Esophagus muscularis mucosa (tissue), 4 donors: ENCODE measurements around the gene WAS. TPM values are rescaled to one million over a fixed set of nuclear protein-coding genes. Genes with fewer than 3 reads are reported as not detected.
"Not testable (repeated sequence)": the region's sequence is repeated elsewhere in the genome, so short reads cannot be mapped to it uniquely, and the experiment has no call there.

Experiments used
- DNase-seq: peaks from one replicate; pipeline ENCODE4 v3.0.0-alpha.2; 2017; ENCODE audit errors: extremely low spot score
- H3K27ac ChIP-seq, 4 donors: fragments of 200-600 bp; sonication (generic); replicated peaks in 1 of 4; 1 replicate in 3 of 4; 2 replicates in 1 of 4; pipeline ENCODE4 v1.5.1; 2016 to 2019; ENCODE audit warnings: mild to moderate bottlenecking in 1 of 4
- H3K27me3 ChIP-seq, 4 donors: fragments of 200-600 bp; sonication (generic); one replicate each; pipeline versions ENCODE4 v1.5.1 to v1.6.0; 2016 to 2019
- H3K36me3 ChIP-seq, 4 donors: fragments of 200-600 bp; sonication (generic); one replicate each; pipeline ENCODE4 v1.5.1; 2016 to 2019
- H3K4me1 ChIP-seq, 4 donors: fragments of 200-600 bp; sonication (generic); one replicate each; pipeline ENCODE4 v1.5.1; 2016 to 2019
- H3K4me3 ChIP-seq, 4 donors: fragments of 200-600 bp; sonication (generic); 1 replicate in 2 of 4; 2 replicates in 2 of 4; pipeline ENCODE4 v1.5.1; 2016 to 2019; ENCODE audit warnings: mild to moderate bottlenecking in 4 of 4, moderate library complexity in 1 of 4
- H3K9me3 ChIP-seq, 4 donors: fragments of 200-600 bp; sonication (generic); 1 replicate in 3 of 4; 2 replicates in 1 of 4; pipeline ENCODE4 v1.5.1; 2016 to 2019
- CTCF ChIP-seq, 3 experiments: fragments of 200-600 bp in 2 of 3; fragments of 450-650 bp in 1 of 3; sonication (generic) in 2 of 3; IDR thresholded peaks; one replicate each; pipeline ENCODE4 v1.5.1; 2017 to 2019; ENCODE audit warnings: antibody characterized with exemption in 3 of 3, mild to moderate bottlenecking in 2 of 3, moderate library complexity in 1 of 3
- EP300 ChIP-seq: sonication (generic); formaldehyde crosslinking; IDR thresholded peaks from one replicate; pipeline ENCODE4 v1.6.1; 2017; ENCODE audit warnings: antibody characterized with exemption
- POLR2A ChIP-seq: fragments of 450-650 bp; IDR thresholded peaks from one replicate; pipeline ENCODE4 v1.6.1; 2017; ENCODE audit warnings: antibody characterized with exemption, moderate library complexity, mild to moderate bottlenecking, low read depth
- POLR2AphosphoS5 ChIP-seq, 2 donors: sonication (generic); formaldehyde crosslinking; IDR thresholded peaks; one replicate each; pipeline ENCODE4 v1.6.1; 2017; ENCODE audit warnings: antibody characterized with exemption in 2 of 2
- WGBS: methylation state at CpG from one replicate; pipeline ENCODE4 v1.1.5; 2018; 5-methylcytosine and 5-hydroxymethylcytosine counted together
- intact Hi-C: fragments of 100-400 bp; cut with DNase I; formaldehyde crosslinking; loops from one replicate; pipeline ENCODE4 v1.15.1; 2023
- total RNA-seq, 4 donors: library from RNA; depleted of rRNA; stranded (reverse); fragments of >200 nt; gene quantifications; one replicate each; pipeline versions ENCODE4 v1.1.0 to v1.2.1, GENCODE V29; 2016

WAS gene
- total RNA-seq, 4 donors from 2014 or later: 3.2 to 9.9 (median 7.5) TPM

DNA sequence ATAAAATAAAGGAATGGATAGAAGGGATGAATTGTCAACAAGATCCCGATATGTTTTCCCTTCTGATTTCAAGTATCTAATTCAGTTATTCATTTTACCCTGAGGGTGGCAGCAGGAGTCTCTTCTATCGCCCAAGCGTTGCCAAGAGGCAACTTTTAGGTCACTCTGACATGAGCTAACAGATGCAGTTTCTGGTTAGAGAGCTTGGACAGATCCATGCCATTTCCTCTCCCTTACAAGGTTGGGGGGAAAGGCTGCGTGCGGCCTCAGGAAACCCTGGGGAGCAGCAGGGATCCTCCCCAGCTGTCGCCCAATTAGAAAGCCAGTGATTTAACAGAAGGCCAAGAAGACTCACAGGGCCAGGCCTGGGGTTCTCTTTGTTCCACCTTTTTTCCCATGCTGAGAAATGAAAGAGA lies 35.3 kb upstream of the WAS start:
- H3K9me3 ChIP-seq: no peaks in the 10 kb centered on the region
- no peaks in the 10 kb centered on the region for H3K27me3 ChIP-seq
- peak overlapping the region in 3 of 4 donors; percentile 20 to 68 (median 31) for H3K27ac ChIP-seq
- TF ChIP-seq POLR2A: no peak
- peak; percentile 33 to 47 (median 42) for TF ChIP-seq CTCF (IDR thresholded peaks at IDR 0.05)
- peak; percentile 18 to 20 for TF ChIP-seq POLR2AphosphoS5 (IDR thresholded peaks at IDR 0.05)
- TF ChIP-seq EP300: no peak
- DNase-seq: no peak
- no peak overlapping the region for H3K4me3 ChIP-seq
- WGBS: 22% methylated on average over 6 of the region's 6 CpGs
- no peaks in the 10 kb centered on the region for H3K36me3 ChIP-seq
- peaks cover 0 to 8% (median 4%) of the 10 kb centered on the region in 4 donors for H3K4me1 ChIP-seq
- intact Hi-C loops: loop anchor here (10.0 kb wide), 1 partner anchor 146 kb away; no protein-coding TSS in a partner anchor

DNA sequence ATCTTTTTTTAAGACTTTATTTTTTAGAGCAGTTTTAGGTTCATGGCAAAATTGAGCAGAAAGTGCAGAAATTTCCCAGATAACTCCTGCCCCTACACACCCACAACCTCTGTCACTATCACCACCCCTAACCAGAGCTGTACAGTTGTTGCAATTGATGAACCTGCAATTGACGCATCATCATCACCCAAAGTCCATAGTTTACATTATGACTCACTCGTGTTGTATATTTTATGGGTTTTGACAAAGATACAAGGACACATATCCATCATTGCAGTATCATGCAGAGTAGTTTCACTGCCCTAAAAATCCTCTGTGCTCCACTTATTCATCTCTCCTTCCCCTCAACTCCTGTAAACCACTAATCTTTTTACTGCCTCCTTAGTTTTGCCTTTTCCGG lies 34.5 kb upstream of the WAS start:
- WGBS: 76% methylated on average over 3 of the region's 3 CpGs
- DNase-seq: no peak
- H3K36me3 ChIP-seq: no peaks in the 10 kb centered on the region
- peaks cover 0 to 8% (median 4%) of the 10 kb centered on the region in 4 donors for H3K4me1 ChIP-seq
- peak overlapping the region in 1 of 4 donors; percentile 68 for H3K27ac ChIP-seq
- H3K9me3 ChIP-seq: no peaks in the 10 kb centered on the region
- no peak overlapping the region for H3K4me3 ChIP-seq
- intact Hi-C loops: loop anchor here (10.0 kb wide), 1 partner anchor 146 kb away; no protein-coding TSS in a partner anchor
- TF ChIP-seq EP300: no peak
- no peak for TF ChIP-seq POLR2AphosphoS5 (IDR thresholded peaks at IDR 0.05)
- TF ChIP-seq POLR2A: no peak
- no peak for TF ChIP-seq CTCF (IDR thresholded peaks at IDR 0.05)
- no peaks in the 10 kb centered on the region for H3K27me3 ChIP-seq

GRCh38 chrX:48652055-48652579 lies 31.5 kb upstream of the WAS start:
- H3K27ac ChIP-seq, H3K27me3 ChIP-seq, DNase-seq, H3K4me1 ChIP-seq, H3K4me3 ChIP-seq, H3K9me3 ChIP-seq, H3K36me3 ChIP-seq: not testable (repeated sequence)
- WGBS: 71% methylated on average over 5 of the region's 5 CpGs
- intact Hi-C loops: loop anchor here (10.0 kb wide), 1 partner anchor 53 kb away; no protein-coding TSS in a partner anchor

DNA sequence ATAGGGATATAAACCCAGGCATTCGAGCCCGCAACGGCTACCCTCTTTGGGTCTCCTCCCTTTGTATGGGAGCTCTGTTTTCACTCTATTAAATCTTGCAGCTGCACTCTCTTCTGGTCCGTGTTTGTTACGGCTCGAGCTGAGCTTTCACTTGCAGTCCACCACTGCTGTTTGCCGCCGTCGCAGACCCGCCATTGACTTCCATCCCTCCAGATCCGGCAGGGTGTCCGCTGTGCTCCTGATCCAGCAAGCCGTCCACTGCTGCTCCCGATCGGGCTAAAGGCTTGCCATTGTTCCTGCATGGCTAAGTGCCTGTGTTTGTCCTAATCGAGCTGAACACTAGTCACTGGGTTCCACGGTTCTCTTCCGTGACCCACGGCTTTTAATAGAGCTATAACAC lies 28.9 kb upstream of the WAS start:
- H3K36me3 ChIP-seq, H3K4me3 ChIP-seq, H3K27me3 ChIP-seq, H3K27ac ChIP-seq, H3K9me3 ChIP-seq, DNase-seq, H3K4me1 ChIP-seq: not testable (repeated sequence)
- intact Hi-C loops: loop anchor here (10.0 kb wide), 1 partner anchor 50 kb away; no protein-coding TSS in a partner anchor
- WGBS: 74% methylated on average over 19 of the region's 19 CpGs

GRCh38 chrX:48659686-48660085 lies 23.9 kb upstream of the WAS start:
- H3K4me3 ChIP-seq, DNase-seq, H3K27ac ChIP-seq, H3K4me1 ChIP-seq, H3K27me3 ChIP-seq, H3K36me3 ChIP-seq, H3K9me3 ChIP-seq: not testable (repeated sequence)
- WGBS: no CpG with 5 or more reads among the region's 34 CpGs
- intact Hi-C loops: loop anchor here (10.0 kb wide), 1 partner anchor 45 kb away; no protein-coding TSS in a partner anchor

- TF ChIP-seq POLR2AphosphoS5 (IDR thresholded peaks at IDR 0.05) (no peak), POLR2A (no peak)
- Histone ChIP-seq H3K4me1 (no peaks in the 10 kb centered on the region), H3K27me3 (no peaks in the 10 kb centered on the region), H3K36me3 (no peaks in the 10 kb centered on the region), H3K9me3 (peaks cover 0 to 6% (median 0%) of the 10 kb centered on the region in 4 donors), H3K27ac (no peak overlapping the region), H3K4me3 (no peak overlapping the region)
- no peak for DNase-seq
- 70% methylated on average over 1 of the region's 1 CpG for WGBS
- intact Hi-C loops: no loop called here
These were observed 20.4 kb upstream of the WAS start for GRCh38 chrX:48663241-48663640.

- Histone ChIP-seq H3K9me3 (peaks cover 0 to 6% (median 0%) of the 10 kb centered on the region in 4 donors), H3K4me1 (no peaks in the 10 kb centered on the region), H3K27ac (no peak overlapping the region), H3K36me3 (no peaks in the 10 kb centered on the region), H3K27me3 (no peaks in the 10 kb centered on the region), H3K4me3 (no peak overlapping the region)
- WGBS: 87% methylated on average over 1 of the region's 1 CpG
- no peak for DNase-seq
- intact Hi-C loops: no loop called here
- no peak for TF ChIP-seq CTCF (IDR thresholded peaks at IDR 0.05)
- no peak for TF ChIP-seq POLR2AphosphoS5 (IDR thresholded peaks at IDR 0.05)
- TF ChIP-seq POLR2A: no peak
- no peak for TF ChIP-seq EP300
These were observed 19.4 kb upstream of the WAS start for GRCh38 chrX:48664156-48664555.
